ENCODE results near the gene ARHGEF33. TPM values are rescaled to one million over a fixed set of nuclear protein-coding genes. Genes with fewer than 3 reads are reported as not detected.

ARHGEF33 gene
- total and polyA plus RNA-seq, 2 of the 13 experiments (the other 11 are each of a cell fraction or from before 2014, with no cell fraction given) = 0.04 TPM; not detected in 1

DNA sequence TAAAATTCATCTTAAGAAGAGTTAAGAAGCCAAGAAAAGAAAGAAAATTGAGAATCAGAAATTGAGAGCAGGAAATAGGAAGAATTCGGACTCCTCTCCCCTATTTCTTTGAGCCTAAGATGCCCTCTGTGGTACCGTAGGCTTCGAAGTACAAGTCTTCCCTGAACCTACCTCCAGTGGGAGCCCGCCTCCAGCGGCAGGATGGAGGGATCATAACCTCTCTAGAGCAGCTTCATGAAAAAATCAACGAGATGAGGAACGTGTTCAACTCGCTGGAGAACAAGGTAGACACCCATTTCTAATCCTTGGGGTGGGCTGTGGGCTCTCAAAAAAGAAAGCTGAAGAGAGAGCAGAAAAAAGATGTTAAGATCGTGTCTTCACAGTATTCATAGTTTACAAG is 36.3 kb downstream of the ARHGEF33 start (continued):
- TF ChIP-seq, protein P1, sequence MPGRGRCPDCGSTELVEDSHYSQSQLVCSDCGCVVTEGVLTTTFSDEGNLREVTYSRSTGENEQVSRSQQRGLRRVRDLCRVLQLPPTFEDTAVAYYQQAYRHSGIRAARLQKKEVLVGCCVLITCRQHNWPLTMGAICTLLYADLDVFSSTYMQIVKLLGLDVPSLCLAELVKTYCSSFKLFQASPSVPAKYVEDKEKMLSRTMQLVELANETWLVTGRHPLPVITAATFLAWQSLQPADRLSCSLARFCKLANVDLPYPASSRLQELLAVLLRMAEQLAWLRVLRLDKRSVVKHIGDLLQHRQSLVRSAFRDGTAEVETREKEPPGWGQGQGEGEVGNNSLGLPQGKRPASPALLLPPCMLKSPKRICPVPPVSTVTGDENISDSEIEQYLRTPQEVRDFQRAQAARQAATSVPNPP (CRISPR knock-in tag; IDR thresholded peaks at IDR 0.05) = no peak
- TF ChIP-seq, protein P2, sequence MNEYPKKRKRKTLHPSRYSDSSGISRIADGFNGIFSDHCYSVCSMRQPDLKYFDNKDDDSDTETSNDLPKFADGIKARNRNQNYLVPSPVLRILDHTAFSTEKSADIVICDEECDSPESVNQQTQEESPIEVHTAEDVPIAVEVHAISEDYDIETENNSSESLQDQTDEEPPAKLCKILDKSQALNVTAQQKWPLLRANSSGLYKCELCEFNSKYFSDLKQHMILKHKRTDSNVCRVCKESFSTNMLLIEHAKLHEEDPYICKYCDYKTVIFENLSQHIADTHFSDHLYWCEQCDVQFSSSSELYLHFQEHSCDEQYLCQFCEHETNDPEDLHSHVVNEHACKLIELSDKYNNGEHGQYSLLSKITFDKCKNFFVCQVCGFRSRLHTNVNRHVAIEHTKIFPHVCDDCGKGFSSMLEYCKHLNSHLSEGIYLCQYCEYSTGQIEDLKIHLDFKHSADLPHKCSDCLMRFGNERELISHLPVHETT (CRISPR knock-in tag; conservative IDR thresholded peaks at IDR 0.05) = no peak
- TF ChIP-seq HNF4G (IDR thresholded peaks at IDR 0.05; ENCODE audit: borderline replicate concordance, low read depth, low read length) (no peak), HNF4G (CRISPR knock-in tag; IDR thresholded peaks at IDR 0.05; ENCODE audit: borderline replicate concordance, low read depth) (no peak), MXD4 (CRISPR knock-in tag; IDR thresholded peaks at IDR 0.05) (no peak), NCOA2 (CRISPR knock-in tag; IDR thresholded peaks at IDR 0.05) (0 out of 2 replicates have a peak, but pooled peaks have one; percentile 22), ZNF317 (CRISPR knock-in tag; IDR thresholded peaks at IDR 0.05) (no peak), ASH2L (IDR thresholded peaks at IDR 0.05; ENCODE audit: insufficient read length, low read depth, low read length) (no peak), TCF12 (IDR thresholded peaks at IDR 0.05) (no peak), TCF12 (CRISPR knock-in tag; IDR thresholded peaks at IDR 0.05) (no peak), RXRB (CRISPR knock-in tag; IDR thresholded peaks at IDR 0.05; ENCODE audit: borderline replicate concordance) (peak; percentile 27; the same call in 1 of the 2 replicates), HMGA1 (CRISPR knock-in tag; conservative IDR thresholded peaks at IDR 0.05) (no peak), ZMAT3 (CRISPR knock-in tag; conservative IDR thresholded peaks at IDR 0.05) (no peak), ZNF775 (CRISPR knock-in tag; IDR thresholded peaks at IDR 0.05; ENCODE audit: borderline replicate concordance) (no peak), HOXD1 (CRISPR knock-in tag; IDR thresholded peaks at IDR 0.05) (no peak), SMC3 (IDR thresholded peaks at IDR 0.05; ENCODE audit: low read length) (peak; percentile 81), CBX1 (IDR thresholded peaks at IDR 0.05; ENCODE audit: low read depth) (no peak), ELF3 (CRISPR knock-in tag; IDR thresholded peaks at IDR 0.05) (peak; percentile 13; the same call in 1 of the 2 replicates), RELA (CRISPR knock-in tag; IDR thresholded peaks at IDR 0.05) (no peak), EP300 (IDR thresholded peaks at IDR 0.05; ENCODE audit: low read depth in 2 of 2, low read length in 2 of 2) (no peak), EP300 (CRISPR knock-in tag; IDR thresholded peaks at IDR 0.05; ENCODE audit: borderline replicate concordance) (no peak), ZFP82 (CRISPR knock-in tag; IDR thresholded peaks at IDR 0.05; ENCODE audit: borderline replicate concordance) (no peak), ZNF383 (CRISPR knock-in tag; IDR thresholded peaks at IDR 0.05; ENCODE audit: borderline replicate concordance) (no peak), FOXK1 (CRISPR knock-in tag; IDR thresholded peaks at IDR 0.05; ENCODE audit: borderline replicate concordance, low read depth) (no peak), KLF12 (CRISPR knock-in tag; IDR thresholded peaks at IDR 0.05; ENCODE audit: borderline replicate concordance) (no peak)
- TF ChIP-seq, protein P3, sequence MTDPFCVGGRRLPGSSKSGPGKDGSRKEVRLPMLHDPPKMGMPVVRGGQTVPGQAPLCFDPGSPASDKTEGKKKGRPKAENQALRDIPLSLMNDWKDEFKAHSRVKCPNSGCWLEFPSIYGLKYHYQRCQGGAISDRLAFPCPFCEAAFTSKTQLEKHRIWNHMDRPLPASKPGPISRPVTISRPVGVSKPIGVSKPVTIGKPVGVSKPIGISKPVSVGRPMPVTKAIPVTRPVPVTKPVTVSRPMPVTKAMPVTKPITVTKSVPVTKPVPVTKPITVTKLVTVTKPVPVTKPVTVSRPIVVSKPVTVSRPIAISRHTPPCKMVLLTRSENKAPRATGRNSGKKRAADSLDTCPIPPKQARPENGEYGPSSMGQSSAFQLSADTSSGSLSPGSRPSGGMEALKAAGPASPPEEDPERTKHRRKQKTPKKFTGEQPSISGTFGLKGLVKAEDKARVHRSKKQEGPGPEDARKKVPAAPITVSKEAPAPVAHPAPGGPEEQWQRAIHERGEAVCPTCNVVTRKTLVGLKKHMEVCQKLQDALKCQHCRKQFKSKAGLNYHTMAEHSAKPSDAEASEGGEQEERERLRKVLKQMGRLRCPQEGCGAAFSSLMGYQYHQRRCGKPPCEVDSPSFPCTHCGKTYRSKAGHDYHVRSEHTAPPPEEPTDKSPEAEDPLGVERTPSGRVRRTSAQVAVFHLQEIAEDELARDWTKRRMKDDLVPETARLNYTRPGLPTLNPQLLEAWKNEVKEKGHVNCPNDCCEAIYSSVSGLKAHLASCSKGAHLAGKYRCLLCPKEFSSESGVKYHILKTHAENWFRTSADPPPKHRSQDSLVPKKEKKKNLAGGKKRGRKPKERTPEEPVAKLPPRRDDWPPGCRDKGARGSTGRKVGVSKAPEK (CRISPR knock-in tag; IDR thresholded peaks at IDR 0.05; ENCODE audit: borderline replicate concordance) = no peak
- TF ChIP-seq, protein P4, sequence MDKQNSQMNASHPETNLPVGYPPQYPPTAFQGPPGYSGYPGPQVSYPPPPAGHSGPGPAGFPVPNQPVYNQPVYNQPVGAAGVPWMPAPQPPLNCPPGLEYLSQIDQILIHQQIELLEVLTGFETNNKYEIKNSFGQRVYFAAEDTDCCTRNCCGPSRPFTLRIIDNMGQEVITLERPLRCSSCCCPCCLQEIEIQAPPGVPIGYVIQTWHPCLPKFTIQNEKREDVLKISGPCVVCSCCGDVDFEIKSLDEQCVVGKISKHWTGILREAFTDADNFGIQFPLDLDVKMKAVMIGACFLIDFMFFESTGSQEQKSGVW (CRISPR knock-in tag; IDR thresholded peaks at IDR 0.05; ENCODE audit: borderline replicate concordance) = no peak
